Fibroblast of lung (primary cell): ENCODE measurements around the gene PCDHGA7. TPM values are rescaled to one million over a fixed set of nuclear protein-coding genes. Genes with fewer than 3 reads are reported as not detected.

Experiments used
- DNase-seq, 2 donors: peaks; one replicate each; pipeline versions ENCODE4 v3.0.0 to v3.0.0-alpha.2; 2010; ENCODE audit warnings: low read depth in 2 of 2
- H2AFZ ChIP-seq: 2 replicates; pipeline ENCODE4 v1.5.1; 2012; ENCODE audit warnings: low read length, control low read depth, inconsistent platforms
- H3K27ac ChIP-seq: 2 replicates; pipeline ENCODE4 v1.5.1; 2011; ENCODE audit warnings: low read length, control low read depth; ENCODE audit not compliant: insufficient read depth
- H3K27me3 ChIP-seq: 2 replicates; pipeline ENCODE4 v1.5.1; 2011; ENCODE audit warnings: mild to moderate bottlenecking, low read length; ENCODE audit not compliant: control insufficient read depth, insufficient read depth
- H3K36me3 ChIP-seq: 2 replicates; pipeline ENCODE4 v1.5.1; 2011; ENCODE audit warnings: low read length; ENCODE audit not compliant: control insufficient read depth, insufficient read depth
- H3K4me1 ChIP-seq: 2 replicates; pipeline ENCODE4 v1.5.1; 2011; ENCODE audit warnings: low read length; ENCODE audit not compliant: control insufficient read depth, insufficient read depth; ENCODE audit errors: extremely low read depth
- H3K4me2 ChIP-seq: 2 replicates; pipeline ENCODE4 v1.5.1; 2011; ENCODE audit warnings: low read length, control low read depth; ENCODE audit not compliant: insufficient read depth; ENCODE audit errors: extremely low read depth
- H3K4me3 ChIP-seq, 4 experiments: fragments of 200-600 bp in 1 of 4; sonication (generic) in 1 of 4; replicated peaks in 1 of 4; 2 replicates each; pipeline ENCODE4 v1.5.1; 2011 to 2016; ENCODE audit warnings: low read length in 4 of 4, low read depth in 3 of 4, mild to moderate bottlenecking in 3 of 4, control low read depth in 2 of 4, inconsistent platforms in 1 of 4, mixed read lengths in 1 of 4; ENCODE audit not compliant: insufficient read depth in 1 of 4; ENCODE audit errors: control extremely low read depth in 1 of 4
- H3K79me2 ChIP-seq: 2 replicates; pipeline ENCODE4 v1.5.1; 2012; ENCODE audit warnings: mild to moderate bottlenecking, low read length, inconsistent platforms; ENCODE audit not compliant: control insufficient read depth, insufficient read depth
- H3K9ac ChIP-seq: 2 replicates; pipeline ENCODE4 v1.5.1; 2011; ENCODE audit warnings: mild to moderate bottlenecking, low read length, control low read depth; ENCODE audit not compliant: insufficient read depth
- H3K9me3 ChIP-seq: 2 replicates; pipeline ENCODE4 v1.5.1; 2012; ENCODE audit warnings: low read depth, low read length; ENCODE audit not compliant: control insufficient read depth, insufficient read depth
- H4K20me1 ChIP-seq: 2 replicates; pipeline ENCODE4 v1.5.1; 2011; ENCODE audit warnings: low read length; ENCODE audit not compliant: control insufficient read depth, insufficient read depth; ENCODE audit errors: extremely low read depth
- CTCF ChIP-seq, 2 donors: IDR thresholded peaks in 1 of 2; conservative IDR thresholded peaks in 1 of 2; 1 replicate in 1 of 2; 2 replicates in 1 of 2; pipeline ENCODE4 v1.5.1; 2011 to 2012; ENCODE audit warnings: low read length in 2 of 2, control low read depth in 1 of 2, inconsistent platforms in 1 of 2, low read depth in 1 of 2, mild to moderate bottlenecking in 1 of 2
- EZH2 ChIP-seq: IDR thresholded peaks from 2 replicates; pipeline ENCODE4 v1.5.1; 2012; ENCODE audit warnings: low read length, control low read depth, mild to moderate bottlenecking; ENCODE audit errors: missing control alignments
- polyA plus RNA-seq, 2 donors: library from polyadenylated mRNA; depleted of rRNA in 1 of 2; stranded (reverse) in 1 of 2; unstranded in 1 of 2; fragments of >200 nt; gene quantifications; 2 replicates each; pipeline ENCODE4 v1.2.1, GENCODE V29; 2011 to 2012; ENCODE audit warnings: missing spikeins in 1 of 2
- total RNA-seq: library from RNA; depleted of rRNA; stranded (reverse); fragments of >200 nt; gene quantifications from 2 replicates; pipeline ENCODE4 v1.2.1, GENCODE V29; 2014

The PCDHGA7 gene
- total and polyA plus RNA-seq, 2 donors (not counting 1 experiment from before 2014, with no cell fraction given): 2.7 to 6.8 TPM

GRCh38 chr5:141366016-141366896 lies 16.3 kb upstream of the PCDHGA7 start:
- no peaks in the 10 kb centered on the region for H3K4me1 ChIP-seq
- H3K27ac ChIP-seq: no peak overlapping the region
- no peak for DNase-seq
- peaks cover 32% of the 10 kb centered on the region for H3K27me3 ChIP-seq
- peaks cover 5% of the 10 kb centered on the region for H3K9me3 ChIP-seq
- TF ChIP-seq EZH2 (no peak), CTCF (conservative IDR thresholded peaks at IDR 0.05 in 1 of 2, IDR thresholded peaks at IDR 0.05 in 1 of 2; ENCODE audit: low read depth in 1 of 2, low read length in 2 of 2) (no peak)
- no peaks in the 10 kb centered on the region for H3K36me3 ChIP-seq
- H3K4me2 ChIP-seq: no peak overlapping the region
- no peaks in the 10 kb centered on the region for H4K20me1 ChIP-seq
- H3K4me3 ChIP-seq: no peak overlapping the region
- H3K79me2 ChIP-seq: no peaks in the 10 kb centered on the region
- H3K9ac ChIP-seq: no peak overlapping the region
- H2AFZ ChIP-seq: no peak overlapping the region

- peak within 1 kb of the TSS; percentile 25 to 48 (median 38) for H3K4me3 ChIP-seq
- no peaks in the 10 kb centered on the region for H4K20me1 ChIP-seq
- H3K36me3 ChIP-seq: no peaks in the 10 kb centered on the region
- H3K27ac ChIP-seq: no peak within 1 kb of the TSS
- DNase-seq: peak; percentile 53 to 70
- H3K27me3 ChIP-seq: peaks cover 16% of the 10 kb centered on the region
- H3K4me2 ChIP-seq: peak within 1 kb of the TSS; percentile 59
- peak within 1 kb of the TSS; percentile 7 for H3K9ac ChIP-seq
- TF ChIP-seq CTCF (conservative IDR thresholded peaks at IDR 0.05 in 1 of 2, IDR thresholded peaks at IDR 0.05 in 1 of 2; ENCODE audit: low read depth in 1 of 2, low read length in 2 of 2): peak; percentile 44 to 47
- TF ChIP-seq EZH2: no peak
- H3K4me1 ChIP-seq: no peaks in the 10 kb centered on the region
- H3K79me2 ChIP-seq: no peaks in the 10 kb centered on the region
- H3K9me3 ChIP-seq: peaks cover 2% of the 10 kb centered on the region
- H2AFZ ChIP-seq: peak within 1 kb of the TSS; percentile 30
These were observed 12.3 kb upstream of the PCDHGA7 start, which contains the start of gene PCDHGB3 for GRCh38 chr5:141369994-141370848. PCDHGB3 (plus strand) TSS chr5:141370242; CDS start chr5:141370395, 153 bp downstream.
